LHCN-M2 (cell line): Measurements from ENCODE around the gene CCAR1. TPM values are rescaled to one million over a fixed set of nuclear protein-coding genes. Genes with fewer than 3 reads are reported as not detected.
"Not testable (repeated sequence)": the region's sequence is repeated elsewhere in the genome, so short reads cannot be mapped to it uniquely, and the experiment has no call there.

ENCODE experiments used
- DNase-seq: peaks from one replicate; pipeline ENCODE4 v3.0.0-alpha.2; 2012; ENCODE audit warnings: low read depth
- total RNA-seq: library from RNA; depleted of rRNA; stranded (reverse); fragments of >200 nt; gene quantifications from 2 replicates; pipeline ENCODE4 v1.2.3, GENCODE V29; 2014; rRNA removed

The CCAR1 gene
- total RNA-seq, 1 experiment from 2014 or later = 60.3 TPM

DNA sequence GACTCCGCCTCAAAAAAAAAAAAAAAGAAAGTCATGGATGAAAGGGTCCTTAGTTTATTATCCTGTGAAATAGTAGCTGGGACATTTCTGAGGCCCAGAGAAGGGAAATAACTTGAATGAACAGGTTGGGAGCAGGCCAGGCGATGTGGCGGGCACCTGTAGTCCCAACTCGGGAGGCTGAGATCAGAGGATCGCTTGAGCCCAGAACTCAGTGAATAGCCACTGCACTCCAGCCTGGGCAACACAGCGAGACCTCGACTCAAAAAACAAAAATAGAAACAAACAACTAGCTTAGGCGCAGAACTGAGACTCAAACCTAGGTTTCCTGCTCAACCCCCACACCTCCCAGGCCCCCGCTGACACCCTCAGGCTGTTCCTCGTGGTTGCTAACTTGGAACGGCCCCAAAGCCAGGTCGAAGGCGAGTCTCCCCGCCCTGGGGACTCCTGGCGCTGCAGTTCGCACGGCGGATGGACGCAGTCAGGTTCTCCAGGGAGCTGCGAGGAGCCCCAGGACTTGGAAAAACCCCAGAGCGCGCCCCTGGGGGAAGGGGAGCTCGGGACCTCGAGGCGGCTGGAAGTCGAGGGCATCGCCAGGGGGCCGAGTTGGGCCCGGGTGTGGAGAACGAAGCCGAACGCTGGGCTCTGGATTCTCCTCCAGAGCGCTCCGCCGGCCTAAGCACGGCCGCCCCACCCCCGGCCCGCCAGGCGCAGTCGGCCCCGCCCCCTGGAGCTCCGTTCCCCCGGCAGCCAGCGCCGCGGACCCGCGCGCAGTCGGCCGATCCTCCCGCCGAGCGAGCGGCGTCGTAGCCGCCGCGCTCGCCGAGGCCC lies 105.9 kb downstream of the CCAR1 start, which contains the start of gene STOX1:
Gene STOX1, plus strand, starts transcription at position 768 of the 828 bp plus-strand sequence. CDS start 93 bp downstream, outside the sequence.
- peak; percentile 28 for DNase-seq

DNA sequence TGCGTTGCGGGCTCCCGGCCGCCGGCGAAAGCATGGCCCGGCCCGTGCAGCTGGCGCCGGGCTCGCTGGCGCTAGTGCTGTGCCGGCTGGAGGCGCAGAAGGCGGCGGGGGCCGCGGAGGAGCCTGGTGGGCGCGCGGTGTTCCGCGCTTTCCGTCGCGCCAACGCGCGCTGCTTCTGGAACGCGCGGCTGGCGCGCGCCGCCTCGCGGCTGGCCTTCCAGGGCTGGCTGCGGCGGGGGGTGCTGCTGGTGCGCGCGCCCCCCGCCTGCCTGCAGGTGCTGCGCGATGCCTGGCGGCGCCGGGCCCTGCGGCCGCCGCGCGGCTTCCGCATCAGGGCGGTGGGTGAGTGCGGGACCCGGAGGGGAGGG lies 106.5 kb downstream of the CCAR1 start:
- not testable (repeated sequence) for DNase-seq

DNA sequence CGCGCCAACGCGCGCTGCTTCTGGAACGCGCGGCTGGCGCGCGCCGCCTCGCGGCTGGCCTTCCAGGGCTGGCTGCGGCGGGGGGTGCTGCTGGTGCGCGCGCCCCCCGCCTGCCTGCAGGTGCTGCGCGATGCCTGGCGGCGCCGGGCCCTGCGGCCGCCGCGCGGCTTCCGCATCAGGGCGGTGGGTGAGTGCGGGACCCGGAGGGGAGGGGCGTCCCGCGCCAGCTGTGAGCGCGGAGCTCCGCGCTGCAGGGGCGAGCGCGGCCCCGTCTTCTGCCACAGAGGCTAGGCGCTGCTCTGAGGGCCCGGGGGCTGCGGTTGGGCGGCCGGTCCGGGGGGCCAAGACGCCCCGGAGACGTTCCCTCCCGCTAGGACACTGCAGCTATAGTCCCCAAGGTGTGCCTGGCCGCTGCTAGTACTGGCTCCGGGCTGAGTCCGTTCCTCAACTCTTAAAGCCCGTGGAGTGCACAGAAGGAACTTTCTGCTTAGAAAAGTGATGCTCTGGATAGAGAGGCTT lies 107.1 kb downstream of the CCAR1 start:
- DNase-seq = not testable (repeated sequence)

DNA sequence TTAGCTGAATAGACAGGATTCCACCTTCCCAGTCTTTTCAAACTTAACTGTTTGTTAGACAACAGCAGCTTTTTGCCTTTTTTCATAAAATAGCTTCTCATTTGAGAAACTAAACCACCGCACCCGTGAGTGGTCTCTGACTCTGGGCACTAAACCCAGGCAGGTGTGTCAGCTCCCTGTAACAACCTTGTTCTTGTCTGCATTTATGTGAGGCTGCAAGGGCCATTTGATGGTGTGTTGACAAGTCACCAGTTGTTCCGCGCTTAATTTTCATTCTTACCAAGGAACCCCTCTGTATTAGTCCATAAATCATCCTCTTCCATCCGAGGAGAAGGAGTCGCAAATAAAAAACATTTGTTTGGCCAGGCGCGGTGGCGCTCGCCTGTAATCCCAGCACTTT lies 107.8 kb downstream of the CCAR1 start:
- DNase-seq = no peak

DNA sequence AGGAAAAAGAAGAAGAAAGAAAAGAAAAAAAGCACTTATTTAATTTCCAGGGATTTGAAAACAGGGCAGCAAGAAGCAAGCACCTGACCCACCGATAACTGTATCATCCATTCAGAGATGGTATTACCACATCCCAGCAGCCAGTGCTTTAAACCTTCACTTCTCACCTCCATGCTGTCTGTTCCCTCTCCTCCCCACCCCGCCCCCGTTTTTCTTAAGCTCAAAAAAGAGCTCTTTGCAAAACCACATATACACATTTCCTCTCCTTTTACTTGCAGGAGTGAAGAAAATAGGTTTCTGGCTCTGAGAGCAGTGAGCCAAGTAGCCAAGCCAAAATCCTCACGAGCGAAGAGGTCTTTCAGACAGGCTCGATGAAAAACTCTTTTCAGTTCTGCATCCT lies 108.5 kb downstream of the CCAR1 start:
- no peak for DNase-seq

DNA sequence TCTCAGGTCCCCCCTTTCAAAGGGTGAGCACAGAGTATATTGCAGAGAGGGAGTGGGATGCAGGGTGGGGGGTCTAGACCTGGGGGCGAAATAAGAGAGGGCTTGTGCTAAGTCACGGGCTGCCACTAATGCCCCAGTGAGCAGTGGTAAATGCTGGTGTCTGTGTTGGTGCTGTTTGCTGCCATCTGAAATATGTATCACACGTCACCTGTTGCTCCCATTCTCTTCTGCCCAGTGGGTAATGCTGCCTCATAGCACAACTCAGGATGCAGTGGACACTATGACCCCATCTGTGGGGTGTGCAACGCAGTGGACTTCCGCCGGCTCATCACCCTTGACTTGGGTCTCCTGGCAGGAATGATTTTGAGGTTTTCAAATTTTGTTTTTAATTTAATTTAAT lies 108.9 kb downstream of the CCAR1 start:
- DNase-seq = no peak

DNA sequence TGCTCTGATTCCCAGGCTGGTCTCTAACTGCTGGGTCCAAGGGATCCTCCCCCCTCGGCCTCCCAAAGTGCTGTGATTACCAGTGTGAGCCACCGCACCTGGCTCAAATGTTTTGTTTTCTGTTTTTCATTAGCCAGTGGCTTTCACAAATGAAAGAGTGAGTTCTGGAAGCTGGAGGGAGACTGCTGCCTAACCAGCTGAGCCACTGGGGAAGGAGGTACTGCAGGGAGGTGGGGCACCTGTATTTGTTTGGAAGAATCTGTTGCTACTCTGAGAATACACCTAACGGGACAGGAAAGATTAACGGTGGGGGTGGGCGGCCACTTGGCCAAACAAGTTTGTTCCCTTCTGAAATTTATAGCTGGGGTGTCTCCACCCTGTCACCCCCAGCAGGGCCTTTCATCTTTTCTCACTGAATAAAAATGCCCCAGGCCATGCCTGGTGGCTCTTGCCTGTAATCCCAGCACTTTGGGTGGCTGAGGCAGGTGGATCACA lies 111.0 kb downstream of the CCAR1 start:
- no peak for DNase-seq

DNA sequence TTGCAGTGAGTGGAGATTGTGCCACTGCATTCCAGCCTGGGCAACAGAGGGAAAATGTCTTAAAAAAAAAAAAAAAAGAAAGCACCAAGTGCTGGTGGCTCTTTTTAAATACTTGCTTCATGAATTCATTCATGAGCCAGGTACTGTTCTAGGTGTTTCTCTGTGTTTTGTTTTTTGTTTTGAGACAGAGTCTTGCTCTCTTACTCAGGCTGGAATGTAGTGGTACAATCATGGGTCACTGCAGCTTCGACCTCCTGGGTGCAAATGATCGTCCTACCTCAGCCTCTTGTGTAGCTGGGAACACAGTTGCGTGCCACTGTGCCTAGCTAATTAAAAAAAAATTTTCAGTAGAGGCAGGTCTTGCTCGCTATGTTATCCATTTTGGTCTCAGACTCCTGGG lies 111.6 kb downstream of the CCAR1 start:
- no peak for DNase-seq

DNA sequence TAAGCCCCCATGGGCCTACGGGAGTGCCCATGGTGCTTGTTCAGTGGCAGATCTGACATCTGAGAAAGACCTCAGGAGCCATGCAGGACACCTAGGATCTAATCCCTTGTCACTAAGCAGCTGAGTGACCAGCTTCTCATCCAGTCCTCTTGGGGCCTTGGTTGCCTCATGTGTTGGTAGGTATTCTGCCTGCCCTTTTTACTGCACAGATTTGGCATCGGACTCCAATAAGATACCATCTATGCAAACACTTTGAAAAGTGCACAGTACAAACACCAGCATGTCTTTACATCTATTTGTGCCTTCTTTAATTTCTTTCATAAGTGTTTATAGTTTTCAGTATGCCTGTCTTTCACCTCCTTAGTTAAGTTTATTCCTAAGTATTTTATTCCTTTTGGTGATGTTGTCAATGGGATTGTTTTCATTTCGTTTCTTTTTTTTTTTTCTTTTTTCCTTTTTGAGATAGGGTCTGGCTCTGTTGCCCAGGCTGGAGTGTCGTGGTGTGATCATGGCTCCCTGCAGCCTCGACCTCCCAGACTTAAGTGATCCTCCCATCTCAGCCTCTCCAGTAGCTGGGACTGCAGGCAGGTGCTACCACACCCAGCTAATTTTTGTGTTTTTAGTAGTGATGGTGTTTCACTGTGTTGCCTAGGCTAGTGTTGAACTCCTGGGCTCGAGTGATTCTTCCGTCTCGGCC lies 116.7 kb downstream of the CCAR1 start:
- DNase-seq = no peak

DNA sequence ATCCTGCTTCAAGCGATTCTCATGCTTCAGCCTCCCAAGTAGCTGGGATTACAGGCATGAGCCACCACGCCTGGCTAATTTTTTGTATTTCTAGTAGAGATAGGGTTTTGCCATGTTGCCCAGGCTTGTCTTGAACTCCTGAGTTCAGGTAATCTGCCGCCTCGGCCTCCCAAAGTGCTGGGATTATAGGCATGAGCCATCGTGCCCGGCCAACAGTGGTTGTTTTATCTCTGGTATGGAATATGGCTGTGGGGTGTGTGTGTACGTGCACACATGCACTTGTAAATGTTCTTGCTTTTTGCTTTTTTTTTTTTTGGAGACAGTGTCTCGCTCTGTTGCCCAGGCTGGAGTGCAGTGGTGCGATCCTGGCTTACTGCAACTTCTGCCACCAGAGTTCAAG lies 119.6 kb downstream of the CCAR1 start:
- DNase-seq = not testable (repeated sequence)

Other genes with a start within 250 kb of the CCAR1 start
- gene DNA2, start 249.3 kb upstream of the CCAR1 start, total RNA-seq = 16.0 and 19.4 TPM in 2 replicates
- 9.7 and 11.7 TPM in 2 replicates for gene SLC25A16, start 193.7 kb upstream of the CCAR1 start, total RNA-seq
- gene TET1, start 160.9 kb upstream of the CCAR1 start, total RNA-seq = 2.9 and 3.2 TPM in 2 replicates
- gene STOX1, start 106.3 kb downstream of the CCAR1 start, total RNA-seq = 0.57 and 0.58 TPM in 2 replicates
- gene DDX50, start 180.1 kb downstream of the CCAR1 start, total RNA-seq = 58.5 and 66.2 TPM in 2 replicates
- gene DDX21, start 234.9 kb downstream of the CCAR1 start, total RNA-seq = 94.7 and 96.7 TPM in 2 replicates